ENCODE results near the gene C2orf42.
A peak's percentile ranks its signal among the peaks of the same experiment; 100 is the strongest.
"Not testable (repeated sequence)": the region's sequence is repeated elsewhere in the genome, so short reads cannot be mapped to it uniquely, and the experiment has no call there.

Gene C2orf42

DNA sequence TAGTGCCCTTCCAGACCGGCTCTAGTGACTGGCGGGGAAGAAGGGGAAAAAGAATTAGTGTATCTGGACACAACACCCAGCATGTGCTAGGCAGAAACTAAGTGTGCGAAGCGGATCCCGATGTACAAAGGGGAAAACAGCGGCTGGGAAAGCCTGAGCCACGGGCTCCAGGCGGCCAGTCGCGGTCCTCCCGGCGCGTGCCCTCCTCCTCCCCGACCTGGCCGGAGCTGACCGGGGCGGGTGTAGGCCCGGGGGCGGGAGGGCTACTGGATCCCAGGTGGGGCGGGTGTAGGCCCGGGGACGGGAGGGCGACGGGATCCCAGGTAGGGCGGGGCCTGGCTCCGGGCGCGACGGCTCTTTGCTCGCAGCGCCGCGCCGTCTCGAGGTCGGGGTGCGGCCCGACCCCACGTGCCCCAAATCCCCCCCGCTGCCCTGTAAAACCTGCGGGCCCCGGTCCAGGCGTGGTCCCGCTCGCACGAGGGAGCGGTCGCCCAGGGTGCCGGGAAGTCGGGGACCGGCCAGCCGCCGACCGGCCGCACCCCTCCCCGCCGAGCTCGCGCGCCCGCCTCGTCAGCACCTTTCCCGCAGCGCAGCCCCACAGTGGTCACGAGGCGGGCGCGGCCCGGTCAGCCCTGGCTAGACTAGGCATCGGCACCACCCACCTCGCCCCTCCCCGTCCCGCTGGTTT is 48.8 kb downstream of the C2orf42 start:
- H3K4me1 ChIP-seq (ENCODE audit: insufficient read depth, low read length, poor library complexity, severe bottlenecking) = peaks cover 31% of the 10 kb centered on the region
- H3K79me2 ChIP-seq (ENCODE audit: insufficient read depth, low read length) = peaks cover 13% of the 10 kb centered on the region
- no peaks in the 10 kb centered on the region for H3F3A ChIP-seq (ENCODE audit: low read depth)
- peak overlapping the region; percentile 90 for H3K4me2 ChIP-seq (ENCODE audit: low read depth, low read length, poor library complexity, severe bottlenecking)
- no peaks in the 10 kb centered on the region for H3K36me3 ChIP-seq (ENCODE audit: insufficient read depth, low read length)
- peak overlapping the region; percentile 70 for H2AFZ ChIP-seq (ENCODE audit: low read length)
- H4K20me1 ChIP-seq (ENCODE audit: insufficient read depth, low read length, poor library complexity, severe bottlenecking) = no peaks in the 10 kb centered on the region
- peak overlapping the region; percentile 99 for H3K9ac ChIP-seq (ENCODE audit: low read depth, low read length, poor library complexity, severe bottlenecking)
- H3K9me3 ChIP-seq (ENCODE audit: insufficient read depth, low read depth, low read length) = no peaks in the 10 kb centered on the region
- H3K4me3 ChIP-seq (ENCODE audit: low read length, poor library complexity, severe bottlenecking) = peak overlapping the region; percentile 98
- no peaks in the 10 kb centered on the region for H3K9me2 ChIP-seq (replicated peaks; ENCODE audit: low read depth, low read length)
- H3K27me3 ChIP-seq (ENCODE audit: insufficient read depth, low read length, poor library complexity, severe bottlenecking) = no peaks in the 10 kb centered on the region
- TF ChIP-seq CTCF (conservative IDR thresholded peaks at IDR 0.05; ENCODE audit: low read length) (no peak), EZH2phosphoT487 (IDR thresholded peaks at IDR 0.05; ENCODE audit: borderline replicate concordance) (no peak)

- H3K4me1 ChIP-seq (ENCODE audit: insufficient read depth, low read length, poor library complexity, severe bottlenecking) = peaks cover 31% of the 10 kb centered on the region
- peak overlapping the region; percentile 70; the same call in 1 of the 2 replicates for H2AFZ ChIP-seq (ENCODE audit: low read length)
- peaks cover 13% of the 10 kb centered on the region for H3K79me2 ChIP-seq (ENCODE audit: insufficient read depth, low read length)
Observed at GRCh38 chr2:70141212-70141901, 49.5 kb downstream of the C2orf42 start.

DNA sequence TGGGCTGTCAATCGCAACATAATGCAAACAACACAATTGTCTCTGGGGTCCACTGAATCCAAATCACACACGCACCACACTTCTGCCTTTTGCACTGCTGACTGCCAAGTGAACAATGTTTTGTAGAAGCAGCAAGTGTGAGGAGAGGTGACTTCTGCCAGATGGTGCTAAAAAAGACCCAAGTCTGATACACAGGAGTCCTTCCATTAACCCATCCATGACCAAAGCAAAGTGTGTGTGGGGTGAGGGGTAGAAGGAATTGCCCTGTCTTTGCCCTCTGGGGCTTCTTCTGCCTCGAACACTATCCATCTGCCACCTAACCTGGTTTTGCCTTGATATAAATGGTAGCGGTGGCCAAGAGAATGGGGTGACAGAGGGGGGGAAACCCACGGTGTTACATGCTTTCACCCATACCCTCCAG is 50.0 kb downstream of the C2orf42 start:
- Histone ChIP-seq H3K36me3 (ENCODE audit: insufficient read depth, low read length) (no peaks in the 10 kb centered on the region), H3K4me3 (ENCODE audit: low read length, poor library complexity, severe bottlenecking) (peak overlapping the region; percentile 98), H2AFZ (ENCODE audit: low read length) (no peak overlapping the region), H4K20me1 (ENCODE audit: insufficient read depth, low read length, poor library complexity, severe bottlenecking) (no peaks in the 10 kb centered on the region), H3K9ac (ENCODE audit: low read depth, low read length, poor library complexity, severe bottlenecking) (peak overlapping the region; percentile 99), H3K79me2 (ENCODE audit: insufficient read depth, low read length) (peaks cover 13% of the 10 kb centered on the region), H3K9me3 (ENCODE audit: insufficient read depth, low read depth, low read length) (no peaks in the 10 kb centered on the region), H3K27me3 (ENCODE audit: insufficient read depth, low read length, poor library complexity, severe bottlenecking) (no peaks in the 10 kb centered on the region), H3K4me1 (ENCODE audit: insufficient read depth, low read length, poor library complexity, severe bottlenecking) (peaks cover 34% of the 10 kb centered on the region), H3F3A (ENCODE audit: low read depth) (no peaks in the 10 kb centered on the region), H3K9me2 (replicated peaks; ENCODE audit: low read depth, low read length) (no peaks in the 10 kb centered on the region), H3K4me2 (ENCODE audit: low read depth, low read length, poor library complexity, severe bottlenecking) (peak overlapping the region; percentile 90)
- TF ChIP-seq EZH2phosphoT487 (IDR thresholded peaks at IDR 0.05; ENCODE audit: borderline replicate concordance) = no peak
- TF ChIP-seq CTCF (conservative IDR thresholded peaks at IDR 0.05; ENCODE audit: low read length) = no peak; the same call in 1 of the 2 replicates

More at GRCh38 chr2:70141212-70141901, 49.5 kb downstream of the C2orf42 start:
- H3K27me3 ChIP-seq (ENCODE audit: insufficient read depth, low read length, poor library complexity, severe bottlenecking) = no peaks in the 10 kb centered on the region
- no peaks in the 10 kb centered on the region for H3K9me2 ChIP-seq (replicated peaks; ENCODE audit: low read depth, low read length)
- H4K20me1 ChIP-seq (ENCODE audit: insufficient read depth, low read length, poor library complexity, severe bottlenecking) = no peaks in the 10 kb centered on the region
- H3K4me2 ChIP-seq (ENCODE audit: low read depth, low read length, poor library complexity, severe bottlenecking) = peak overlapping the region; percentile 90
- TF ChIP-seq EZH2phosphoT487 (IDR thresholded peaks at IDR 0.05; ENCODE audit: borderline replicate concordance) (no peak), CTCF (conservative IDR thresholded peaks at IDR 0.05; ENCODE audit: low read length) (peak; percentile 61; the same call in 1 of the 2 replicates)
- no peaks in the 10 kb centered on the region for H3K36me3 ChIP-seq (ENCODE audit: insufficient read depth, low read length)
- peak overlapping the region; percentile 98 for H3K4me3 ChIP-seq (ENCODE audit: low read length, poor library complexity, severe bottlenecking)
- no peaks in the 10 kb centered on the region for H3K9me3 ChIP-seq (ENCODE audit: insufficient read depth, low read depth, low read length)
- no peaks in the 10 kb centered on the region for H3F3A ChIP-seq (ENCODE audit: low read depth)
- H3K9ac ChIP-seq (ENCODE audit: low read depth, low read length, poor library complexity, severe bottlenecking) = peak overlapping the region; percentile 99

DNA sequence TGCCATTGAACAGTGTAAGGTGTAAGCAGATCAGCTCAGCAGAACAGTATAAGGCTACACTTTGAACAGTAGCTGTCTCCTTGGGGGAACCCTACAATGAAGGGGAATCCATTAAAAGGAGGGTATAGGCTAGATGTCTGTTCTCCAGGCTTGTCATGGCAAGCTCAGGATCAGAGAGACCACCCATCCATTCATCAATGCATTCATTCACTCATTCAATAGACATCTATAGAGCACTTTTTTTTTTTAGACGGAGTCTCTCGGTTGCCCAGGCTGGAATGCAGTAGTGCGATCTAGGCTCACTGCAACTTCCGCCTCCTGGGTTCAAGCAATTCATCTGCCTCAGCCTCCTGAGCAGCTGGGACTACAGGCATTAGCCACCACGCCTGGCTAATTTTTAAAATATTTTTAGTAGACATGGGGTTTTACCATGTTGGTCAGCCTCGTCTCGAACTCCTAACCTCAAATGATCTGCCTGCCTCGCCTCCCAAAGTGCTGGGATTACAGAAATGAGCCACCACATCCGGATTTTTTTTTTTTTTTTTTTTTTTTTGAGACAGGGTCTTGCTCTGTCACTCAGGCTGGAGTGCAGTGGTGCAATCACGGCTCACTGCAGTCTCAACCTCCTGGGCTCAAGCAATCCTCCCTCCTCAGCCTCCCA is 56.4 kb downstream of the C2orf42 start:
- H4K20me1 ChIP-seq (ENCODE audit: insufficient read depth, low read length, poor library complexity, severe bottlenecking); H3K27me3 ChIP-seq (ENCODE audit: insufficient read depth, low read length, poor library complexity, severe bottlenecking); H3K9me3 ChIP-seq (ENCODE audit: insufficient read depth, low read depth, low read length); H2AFZ ChIP-seq (ENCODE audit: low read length); H3K79me2 ChIP-seq (ENCODE audit: insufficient read depth, low read length); H3K9me2 ChIP-seq (replicated peaks; ENCODE audit: low read depth, low read length); H3K36me3 ChIP-seq (ENCODE audit: insufficient read depth, low read length): not testable (repeated sequence)
- Histone ChIP-seq H3K4me1 (ENCODE audit: insufficient read depth, low read length, poor library complexity, severe bottlenecking) (peaks cover 50% of the 10 kb centered on the region), H3K9ac (ENCODE audit: low read depth, low read length, poor library complexity, severe bottlenecking) (peak overlapping the region; percentile 74), H3K4me2 (ENCODE audit: low read depth, low read length, poor library complexity, severe bottlenecking) (peak overlapping the region; percentile 82), H3F3A (ENCODE audit: low read depth) (peaks cover 19% of the 10 kb centered on the region), H3K4me3 (ENCODE audit: low read length, poor library complexity, severe bottlenecking) (peak overlapping the region; percentile 73)

Data from Loucy (cell line).